ENCODE measurements around the gene EML4. TPM values are rescaled to one million over a fixed set of nuclear protein-coding genes. Genes with fewer than 3 reads are reported as not detected.
"Not testable (repeated sequence)": the region's sequence is repeated elsewhere in the genome, so short reads cannot be mapped to it uniquely, and the experiment has no call there.

The EML4 gene
- total RNA-seq, 3 donors from 2014 or later (not counting 1 experiment from before 2014, with no cell fraction given) = 88.4 to 136 (median 91.5) TPM

DNA sequence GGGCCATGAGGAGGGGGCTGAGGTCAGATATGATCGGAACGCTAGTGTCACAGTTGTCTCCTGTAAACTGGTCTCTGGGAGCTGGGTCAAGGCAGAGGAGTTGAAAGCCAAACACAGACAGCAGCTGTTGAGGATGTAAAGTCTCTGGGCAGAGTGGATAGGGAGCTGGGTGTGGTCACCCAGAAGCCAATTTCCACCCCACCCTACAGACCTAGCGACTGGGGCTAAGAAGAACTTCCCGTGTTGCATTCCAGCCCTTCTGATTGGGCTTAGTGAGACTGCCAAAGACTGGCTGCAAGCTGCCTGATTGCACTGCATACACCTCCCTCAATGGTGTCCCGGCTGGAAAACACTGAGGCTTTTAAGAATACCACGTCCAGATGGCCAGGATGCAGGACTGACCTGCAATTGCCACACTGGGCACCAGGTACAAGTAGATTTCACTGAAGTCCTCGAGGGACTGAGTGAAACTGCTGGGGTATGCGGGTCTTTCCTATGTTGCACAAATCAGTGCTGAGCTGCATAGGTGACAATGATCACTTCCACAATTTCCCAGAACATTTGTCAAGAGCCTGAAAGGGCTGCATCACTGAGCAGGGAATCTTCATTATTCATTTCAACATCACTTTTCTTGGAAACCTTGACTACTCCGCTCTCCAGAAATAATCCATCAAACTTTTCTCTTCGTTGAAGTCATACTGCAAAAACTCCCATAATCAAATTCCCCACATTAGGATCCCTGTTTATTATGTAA lies 43.1 kb upstream of the EML4 start:
- Histone ChIP-seq H3K36me3 (ENCODE audit: control insufficient read depth, insufficient read depth, low read length) (no peaks in the 10 kb centered on the region), H3K27ac (ENCODE audit: low read length) (peak overlapping the region; percentile 13), H3K27me3 (ENCODE audit: control insufficient read depth, insufficient read depth, low read length) (no peaks in the 10 kb centered on the region), H3K4me1 (ENCODE audit: control insufficient read depth, insufficient read depth, low read length) (peaks cover 63% of the 10 kb centered on the region), H3K9me3 (ENCODE audit: control insufficient read depth, insufficient read depth, low read length) (no peaks in the 10 kb centered on the region), H3K4me3 (ENCODE audit: low read length) (no peak overlapping the region)
- Mint-ChIP-seq H3K27ac (no peak overlapping the region), H3K27me3 (ENCODE audit: low read depth in 2 of 2) (peaks cover 0 to 6% of the 10 kb centered on the region in 2 donors), H3K4me1 (peaks cover 46 to 47% of the 10 kb centered on the region in 2 donors), H3K36me3 (no peaks in the 10 kb centered on the region), H3K4me3 (peak overlapping the region; percentile 38), H3K9me3 (peaks cover 2 to 3% of the 10 kb centered on the region in 2 donors)
- intact Hi-C loops (cut with micrococcal nuclease) = no loop called here
- WGBS (ENCODE audit: insufficient coverage) = 75% methylated on average over 10 of the region's 10 CpGs
- no peak for TF ChIP-seq CTCF (IDR thresholded peaks at IDR 0.05)
- no peak for ATAC-seq
- DNase-seq = no peak

- Histone ChIP-seq H3K27ac (ENCODE audit: low read length) (peak overlapping the region; percentile 45), H3K4me1 (ENCODE audit: control insufficient read depth, insufficient read depth, low read length) (peaks cover 69% of the 10 kb centered on the region)
- Mint-ChIP-seq H3K4me1 (peaks cover 49 to 50% of the 10 kb centered on the region in 2 donors), H3K4me3 (peak overlapping the region; percentile 52), H3K27ac (peak overlapping the region; percentile 50 to 87)
- intact Hi-C loops (cut with micrococcal nuclease); H3K9me3 Mint-ChIP-seq; H3K36me3 ChIP-seq (ENCODE audit: control insufficient read depth, insufficient read depth, low read length); H3K27me3 Mint-ChIP-seq (ENCODE audit: low read depth in 2 of 2); DNase-seq; H3K4me3 ChIP-seq (ENCODE audit: low read length); ATAC-seq; H3K9me3 ChIP-seq (ENCODE audit: control insufficient read depth, insufficient read depth, low read length); H3K36me3 Mint-ChIP-seq; H3K27me3 ChIP-seq (ENCODE audit: control insufficient read depth, insufficient read depth, low read length): not testable (repeated sequence)
- WGBS (ENCODE audit: insufficient coverage) = 83% methylated on average over 7 of the region's 10 CpGs
Measured at GRCh38 chr2:42126873-42127272, 42.3 kb upstream of the EML4 start.

GRCh38 chr2:42127425-42128424 lies 41.4 kb upstream of the EML4 start:
- Histone ChIP-seq H3K27me3 (ENCODE audit: control insufficient read depth, insufficient read depth, low read length) (no peaks in the 10 kb centered on the region), H3K27ac (ENCODE audit: low read length) (peak overlapping the region; percentile 45), H3K9me3 (ENCODE audit: control insufficient read depth, insufficient read depth, low read length) (no peaks in the 10 kb centered on the region), H3K4me3 (ENCODE audit: low read length) (no peak overlapping the region), H3K36me3 (ENCODE audit: control insufficient read depth, insufficient read depth, low read length) (no peaks in the 10 kb centered on the region), H3K4me1 (ENCODE audit: control insufficient read depth, insufficient read depth, low read length) (peaks cover 77% of the 10 kb centered on the region)
- Mint-ChIP-seq H3K27ac (peak overlapping the region; percentile 74 to 87), H3K4me1 (peaks cover 57 to 58% of the 10 kb centered on the region in 2 donors), H3K4me3 (peak overlapping the region; percentile 68), H3K27me3 (ENCODE audit: low read depth in 2 of 2) (peaks cover 0 to 3% of the 10 kb centered on the region in 2 donors), H3K9me3 (no peaks in the 10 kb centered on the region), H3K36me3 (no peaks in the 10 kb centered on the region)
- no peak for TF ChIP-seq CTCF (IDR thresholded peaks at IDR 0.05)
- DNase-seq (peak in 1 of 2 donors; percentile 72), ATAC-seq (no peak)
- intact Hi-C loops (cut with micrococcal nuclease) = no loop called here
- 47% methylated on average over 4 of the region's 5 CpGs for WGBS (ENCODE audit: insufficient coverage)

Data from natural killer cell (primary cell).